ENCODE data around the gene JAZF1. TPM values are rescaled to one million over a fixed set of nuclear protein-coding genes. Genes with fewer than 3 reads are reported as not detected.

Gene JAZF1
- total RNA-seq, 4 donors from 2014 or later: 12.7 to 19.2 (median 14.7) TPM

DNA sequence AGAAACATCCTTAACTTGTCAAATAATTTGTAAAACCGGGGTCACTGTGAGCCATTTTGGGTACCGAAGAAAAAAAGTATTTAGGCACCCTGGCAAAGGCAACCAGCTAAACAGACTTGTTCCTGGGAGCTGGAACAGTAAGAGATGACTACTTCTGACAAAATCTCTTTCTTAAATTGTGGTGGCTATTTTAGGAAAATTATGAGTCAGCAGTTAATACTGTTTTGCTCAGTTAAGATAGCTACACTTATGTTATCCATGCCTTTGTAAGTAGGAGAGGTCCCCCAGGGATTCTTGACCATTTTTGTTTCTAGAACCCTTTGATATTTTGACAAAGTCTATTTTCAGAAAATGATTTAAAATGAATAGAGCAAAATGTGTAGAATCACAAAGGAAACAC is 372.0 kb downstream of the JAZF1 start:
- no peaks in the 10 kb centered on the region for H3K9me3 ChIP-seq
- no peak overlapping the region for H3K27ac ChIP-seq
- WGBS, 2 donors: 86 to 97% methylated on average over 2 of the region's 2 CpGs
- intact Hi-C loops (cut with DNase I): no loop called here
- no peak for TF ChIP-seq POLR2A (IDR thresholded peaks at IDR 0.05)
- TF ChIP-seq, protein P1, sequence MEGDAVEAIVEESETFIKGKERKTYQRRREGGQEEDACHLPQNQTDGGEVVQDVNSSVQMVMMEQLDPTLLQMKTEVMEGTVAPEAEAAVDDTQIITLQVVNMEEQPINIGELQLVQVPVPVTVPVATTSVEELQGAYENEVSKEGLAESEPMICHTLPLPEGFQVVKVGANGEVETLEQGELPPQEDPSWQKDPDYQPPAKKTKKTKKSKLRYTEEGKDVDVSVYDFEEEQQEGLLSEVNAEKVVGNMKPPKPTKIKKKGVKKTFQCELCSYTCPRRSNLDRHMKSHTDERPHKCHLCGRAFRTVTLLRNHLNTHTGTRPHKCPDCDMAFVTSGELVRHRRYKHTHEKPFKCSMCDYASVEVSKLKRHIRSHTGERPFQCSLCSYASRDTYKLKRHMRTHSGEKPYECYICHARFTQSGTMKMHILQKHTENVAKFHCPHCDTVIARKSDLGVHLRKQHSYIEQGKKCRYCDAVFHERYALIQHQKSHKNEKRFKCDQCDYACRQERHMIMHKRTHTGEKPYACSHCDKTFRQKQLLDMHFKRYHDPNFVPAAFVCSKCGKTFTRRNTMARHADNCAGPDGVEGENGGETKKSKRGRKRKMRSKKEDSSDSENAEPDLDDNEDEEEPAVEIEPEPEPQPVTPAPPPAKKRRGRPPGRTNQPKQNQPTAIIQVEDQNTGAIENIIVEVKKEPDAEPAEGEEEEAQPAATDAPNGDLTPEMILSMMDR (IDR thresholded peaks at IDR 0.05): no peak
- no peaks in the 10 kb centered on the region for H3K27me3 ChIP-seq
- H3K36me3 ChIP-seq: no peaks in the 10 kb centered on the region
- DNase-seq: no peak
- H3K4me1 ChIP-seq: no peaks in the 10 kb centered on the region
- H3K4me3 ChIP-seq (replicated peaks in 1 of 3): no peak overlapping the region

DNA sequence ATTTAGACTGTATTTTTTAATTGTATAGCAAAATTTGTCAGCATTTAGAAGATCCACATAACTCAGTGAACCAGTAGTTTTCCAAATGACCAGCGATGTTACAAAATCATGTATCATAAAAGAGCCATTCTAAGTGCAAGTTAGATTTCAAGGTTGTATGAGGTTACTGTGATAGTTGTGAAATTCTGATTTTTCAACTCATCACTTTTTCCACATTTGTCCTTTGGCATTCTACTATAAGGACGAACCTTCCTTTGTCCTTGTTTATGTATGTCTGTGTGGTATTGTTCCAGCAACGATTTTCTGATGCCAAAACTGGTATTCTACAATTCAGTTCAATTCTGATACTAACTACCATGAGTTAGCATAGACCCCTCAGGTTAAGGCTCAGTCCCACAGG is 376.5 kb downstream of the JAZF1 start:
- Histone ChIP-seq H3K4me3 (replicated peaks in 1 of 3) (no peak overlapping the region), H3K36me3 (no peaks in the 10 kb centered on the region), H3K27ac (no peak overlapping the region), H3K27me3 (no peaks in the 10 kb centered on the region), H3K9me3 (no peaks in the 10 kb centered on the region), H3K4me1 (no peaks in the 10 kb centered on the region)
- DNase-seq: no peak
- 88 to 89% methylated on average over 3 of the region's 3 CpGs for WGBS, 2 donors
- TF ChIP-seq, protein P1 (IDR thresholded peaks at IDR 0.05): no peak
- TF ChIP-seq POLR2A (IDR thresholded peaks at IDR 0.05): no peak
- intact Hi-C loops (cut with DNase I): no loop called here

- Histone ChIP-seq H3K4me1 (no peaks in the 10 kb centered on the region), H3K9me3 (no peaks in the 10 kb centered on the region), H3K4me3 (replicated peaks in 1 of 3) (no peak overlapping the region), H3K36me3 (no peaks in the 10 kb centered on the region), H3K27me3 (no peaks in the 10 kb centered on the region), H3K27ac (no peak overlapping the region)
- intact Hi-C loops (cut with DNase I): no loop called here
- no peak for DNase-seq
- TF ChIP-seq, protein P1 (IDR thresholded peaks at IDR 0.05): no peak
- no peak for TF ChIP-seq POLR2A (IDR thresholded peaks at IDR 0.05)
- WGBS, 2 donors: 91 to 93% methylated on average over 2 of the region's 2 CpGs
Measured at GRCh38 chr7:27802999-27803398, 377.6 kb downstream of the JAZF1 start.

DNA sequence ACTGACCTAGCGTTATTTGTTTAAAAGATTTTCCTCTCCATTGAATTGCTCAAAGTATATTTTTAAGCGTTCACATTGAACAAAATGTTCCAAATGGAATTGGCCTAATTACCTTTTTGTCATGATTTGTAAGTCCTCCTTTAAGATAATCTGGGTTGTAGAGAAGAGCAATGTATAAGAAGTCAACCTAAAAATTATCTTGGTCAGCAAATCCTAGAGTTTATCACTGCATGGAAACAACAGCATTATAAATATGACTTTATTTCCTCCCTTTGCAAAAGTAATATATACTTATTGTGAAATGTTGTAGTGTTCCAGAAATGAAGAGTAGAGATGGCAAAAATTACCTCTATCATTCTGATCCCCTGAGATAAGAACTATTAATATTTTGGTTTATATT is 381.4 kb downstream of the JAZF1 start:
- Histone ChIP-seq H3K4me3 (replicated peaks in 1 of 3) (no peak overlapping the region), H3K9me3 (no peaks in the 10 kb centered on the region), H3K27ac (no peak overlapping the region), H3K36me3 (peaks cover 10 to 18% of the 10 kb centered on the region in 2 donors), H3K4me1 (no peaks in the 10 kb centered on the region), H3K27me3 (no peaks in the 10 kb centered on the region)
- intact Hi-C loops (cut with DNase I): no loop called here
- DNase-seq: no peak
- WGBS, 2 donors: 98 to 99% methylated on average over 2 of the region's 2 CpGs
- TF ChIP-seq POLR2A (IDR thresholded peaks at IDR 0.05): no peak
- TF ChIP-seq, protein P1 (IDR thresholded peaks at IDR 0.05): no peak

DNA sequence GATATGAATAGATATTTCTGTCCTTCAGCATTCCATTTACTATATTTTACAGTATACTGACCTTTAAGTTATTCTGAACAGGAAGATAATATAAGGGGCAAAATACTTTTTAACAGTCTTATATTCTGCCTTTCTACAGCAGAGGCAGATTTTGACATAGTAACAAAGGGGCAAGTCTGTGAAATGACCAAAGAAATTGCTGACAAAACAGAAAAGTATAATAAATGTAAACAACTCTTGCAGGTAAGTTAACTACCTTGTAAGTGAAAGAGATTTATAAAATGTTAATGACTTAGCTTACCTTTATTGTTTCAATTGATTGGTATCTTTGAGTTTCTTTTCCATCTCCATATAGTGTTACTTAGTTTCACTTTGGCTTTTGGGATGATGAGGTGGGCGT is 384.6 kb downstream of the JAZF1 start:
- Histone ChIP-seq H3K4me3 (replicated peaks in 1 of 3) (no peak overlapping the region), H3K4me1 (no peaks in the 10 kb centered on the region), H3K27ac (no peak overlapping the region), H3K27me3 (no peaks in the 10 kb centered on the region), H3K36me3 (peaks cover 15 to 25% of the 10 kb centered on the region in 2 donors), H3K9me3 (no peaks in the 10 kb centered on the region)
- WGBS, 2 donors: 94 to 100% methylated on average over 1 of the region's 1 CpG
- intact Hi-C loops (cut with DNase I): no loop called here
- DNase-seq: no peak
- no peak for TF ChIP-seq POLR2A (IDR thresholded peaks at IDR 0.05)

DNA sequence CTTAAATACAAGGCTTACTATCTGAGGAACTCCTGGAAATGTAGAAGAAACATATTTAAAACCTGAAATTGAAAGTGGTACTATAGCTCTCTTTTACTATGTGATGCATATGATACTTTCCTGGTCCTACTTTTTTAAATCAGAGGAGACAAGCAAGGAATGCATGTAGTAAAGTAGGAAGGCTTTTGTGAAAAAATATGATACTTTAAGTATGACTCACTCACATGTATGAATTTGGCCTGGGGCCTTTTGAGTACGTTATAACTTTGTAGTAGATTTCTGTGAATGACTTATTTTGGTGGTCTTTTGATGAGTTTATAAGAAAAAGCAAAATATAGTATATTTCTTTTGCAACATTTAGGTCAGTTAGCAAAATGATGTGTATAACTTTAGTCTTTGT is 386.8 kb downstream of the JAZF1 start:
- TF ChIP-seq, protein P1 (IDR thresholded peaks at IDR 0.05): no peak
- no peak for TF ChIP-seq POLR2A (IDR thresholded peaks at IDR 0.05)
- intact Hi-C loops (cut with DNase I): no loop called here
- WGBS, 2 donors: 88% methylated on average over 1 of the region's 1 CpG
- peaks cover 15 to 25% of the 10 kb centered on the region in 2 donors for H3K36me3 ChIP-seq
- no peak overlapping the region for H3K4me3 ChIP-seq (replicated peaks in 1 of 3)
- no peaks in the 10 kb centered on the region for H3K27me3 ChIP-seq
- H3K4me1 ChIP-seq: no peaks in the 10 kb centered on the region
- no peaks in the 10 kb centered on the region for H3K9me3 ChIP-seq
- DNase-seq: no peak
- H3K27ac ChIP-seq: no peak overlapping the region
